Limb (tissue), 2 donors: ENCODE data around the gene FAU.
"Not testable (repeated sequence)": the region's sequence is repeated elsewhere in the genome, so short reads cannot be mapped to it uniquely, and the experiment has no call there.

Experiments
- DNase-seq, 2 donors: peaks; one replicate each; pipeline ENCODE4 v3.0.0-alpha.2; 2016; ENCODE audit errors: extremely low spot score in 2 of 2

FAU gene

DNA sequence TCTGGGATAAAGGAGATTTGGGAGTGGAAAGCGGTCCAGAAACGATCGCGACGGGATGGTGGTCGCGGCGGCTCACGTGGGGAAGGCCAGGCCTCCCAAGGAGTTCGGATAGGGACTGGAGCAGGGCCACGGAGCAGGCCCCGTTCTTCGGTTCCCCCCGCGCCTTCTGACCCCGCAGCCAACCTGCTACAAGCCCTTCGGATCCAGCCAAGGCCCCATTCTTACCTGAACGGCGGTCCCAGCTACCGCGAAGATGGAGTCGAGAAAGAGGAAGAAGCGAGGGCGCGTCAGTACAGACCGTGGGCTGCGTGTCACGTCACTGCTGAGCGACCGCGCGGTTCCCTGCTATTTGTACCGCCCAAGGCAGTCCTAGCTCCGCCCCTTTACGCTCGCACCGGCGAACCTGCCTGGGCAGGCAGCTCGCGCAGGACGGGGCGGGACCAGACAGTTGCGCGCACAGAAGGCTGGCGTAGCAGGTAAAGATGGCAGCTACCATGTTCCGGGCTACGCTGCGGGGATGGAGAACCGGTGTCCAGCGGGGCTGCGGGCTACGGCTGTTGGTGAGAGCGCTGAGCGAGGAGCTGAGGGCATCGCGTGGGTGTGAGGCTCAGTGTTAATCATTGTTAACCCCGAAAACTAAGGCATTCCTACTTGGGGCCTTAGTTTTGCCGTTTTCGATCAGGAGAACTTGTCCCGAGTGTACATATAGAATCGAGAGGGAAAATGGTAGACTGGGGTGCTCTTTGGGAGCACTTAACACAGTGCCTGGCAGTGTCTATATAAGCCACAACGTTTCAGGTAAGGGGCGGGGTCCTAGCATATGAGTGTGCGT is at the start of gene FAU, which contains the start of gene MRPL49:
Gene FAU, minus strand, starts transcription at position 270 of the 832 bp plus-strand sequence. CDS start 321 bp downstream, outside the sequence.
Gene MRPL49, plus strand, starts transcription at position 457 of the 832 bp plus-strand sequence. Its CDS starts 26 bp downstream, at position 483.
- DNase-seq, result peak; percentile 97

DNA sequence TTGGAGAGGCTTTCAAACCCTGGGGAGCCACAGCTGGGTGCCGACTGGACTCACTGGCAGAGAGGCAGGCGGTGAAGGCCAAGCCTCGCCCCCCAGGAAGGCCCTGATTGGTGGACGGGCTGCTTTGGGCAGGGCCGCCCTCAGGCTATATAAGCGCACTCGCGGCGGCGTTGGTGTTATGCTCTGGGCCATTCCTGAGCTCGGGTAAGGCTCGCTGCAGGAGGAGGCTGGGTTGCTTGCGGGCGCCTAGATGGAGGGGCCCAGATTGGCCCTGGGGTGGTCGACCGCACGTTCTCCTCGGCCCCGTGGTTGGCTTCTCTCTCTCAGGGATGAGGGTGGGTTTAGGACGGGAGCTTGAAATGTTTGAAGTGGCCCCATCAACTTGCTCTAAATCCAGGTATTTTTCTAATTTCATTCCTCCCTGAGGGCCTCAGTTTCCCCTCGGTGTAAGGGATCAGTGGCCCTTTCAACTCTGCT is 48.2 kb upstream of the FAU start, which contains the start of gene SPDYC:
Gene SPDYC, plus strand, starts transcription at position 176 of the 477 bp plus-strand sequence. CDS start 1,125 bp downstream, outside the sequence.
- DNase-seq, result no peak

DNA sequence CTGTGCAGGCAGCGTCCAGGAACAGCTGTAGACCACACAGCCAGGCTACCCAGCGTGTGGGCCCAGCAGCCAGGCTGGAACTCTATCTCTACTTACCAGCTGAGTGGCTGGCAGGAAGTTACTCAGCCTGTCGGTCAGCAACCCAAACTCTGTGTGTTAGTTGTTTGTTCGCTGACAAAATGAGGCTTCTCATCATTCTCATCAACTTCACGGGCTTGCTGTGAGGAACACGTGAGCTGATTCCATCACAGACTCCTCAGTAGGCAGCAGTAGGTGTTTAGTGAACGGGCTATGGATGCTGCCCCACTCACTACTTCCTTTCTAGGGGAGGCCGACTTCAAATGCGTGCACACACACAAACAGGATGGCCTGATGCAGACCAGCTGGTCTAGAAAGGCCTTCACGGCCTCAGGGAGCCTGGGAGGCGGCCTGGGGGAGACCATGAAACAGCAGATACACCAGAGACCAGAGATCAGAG is 47.3 kb upstream of the FAU start:
- DNase-seq, result no peak

DNA sequence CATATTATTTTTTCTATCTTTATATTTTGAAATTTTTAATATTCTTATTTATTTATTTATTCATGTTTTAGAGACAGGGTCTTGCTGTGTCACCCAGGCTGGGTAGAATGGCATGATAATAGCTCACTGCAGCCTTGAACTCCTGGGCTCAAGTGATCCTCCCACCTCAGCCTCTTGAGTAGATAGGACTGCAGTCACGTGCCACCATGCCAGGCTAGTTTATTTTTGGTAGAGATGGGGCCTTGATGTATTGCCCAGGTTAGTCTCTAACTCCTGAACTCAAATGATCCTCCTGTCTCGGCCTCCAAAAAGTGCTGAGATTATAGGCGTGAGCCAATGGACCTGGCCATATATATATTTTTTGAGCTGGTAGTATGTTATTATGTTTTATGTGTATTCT is 45.7 kb upstream of the FAU start:
- DNase-seq, result no peak

DNA sequence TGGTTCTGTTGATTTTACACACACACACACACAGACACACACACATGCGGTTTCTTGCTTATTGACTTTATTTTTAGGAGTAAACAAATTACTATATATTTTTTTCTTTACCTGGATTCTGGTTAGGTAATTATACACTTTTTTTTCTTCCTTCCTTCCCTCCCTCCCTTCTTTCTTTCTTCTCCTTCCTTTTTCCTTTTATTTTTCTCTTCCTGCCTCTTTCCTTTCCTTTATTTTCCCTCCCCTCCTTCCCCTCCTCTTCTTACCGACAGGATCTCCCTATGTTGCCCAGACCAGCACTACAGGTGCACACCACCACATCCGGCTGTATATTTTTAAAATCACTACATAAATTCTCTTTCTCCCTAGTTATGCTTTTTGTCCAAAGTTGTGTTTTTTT is 45.0 kb upstream of the FAU start:
- DNase-seq, result no peak

DNA sequence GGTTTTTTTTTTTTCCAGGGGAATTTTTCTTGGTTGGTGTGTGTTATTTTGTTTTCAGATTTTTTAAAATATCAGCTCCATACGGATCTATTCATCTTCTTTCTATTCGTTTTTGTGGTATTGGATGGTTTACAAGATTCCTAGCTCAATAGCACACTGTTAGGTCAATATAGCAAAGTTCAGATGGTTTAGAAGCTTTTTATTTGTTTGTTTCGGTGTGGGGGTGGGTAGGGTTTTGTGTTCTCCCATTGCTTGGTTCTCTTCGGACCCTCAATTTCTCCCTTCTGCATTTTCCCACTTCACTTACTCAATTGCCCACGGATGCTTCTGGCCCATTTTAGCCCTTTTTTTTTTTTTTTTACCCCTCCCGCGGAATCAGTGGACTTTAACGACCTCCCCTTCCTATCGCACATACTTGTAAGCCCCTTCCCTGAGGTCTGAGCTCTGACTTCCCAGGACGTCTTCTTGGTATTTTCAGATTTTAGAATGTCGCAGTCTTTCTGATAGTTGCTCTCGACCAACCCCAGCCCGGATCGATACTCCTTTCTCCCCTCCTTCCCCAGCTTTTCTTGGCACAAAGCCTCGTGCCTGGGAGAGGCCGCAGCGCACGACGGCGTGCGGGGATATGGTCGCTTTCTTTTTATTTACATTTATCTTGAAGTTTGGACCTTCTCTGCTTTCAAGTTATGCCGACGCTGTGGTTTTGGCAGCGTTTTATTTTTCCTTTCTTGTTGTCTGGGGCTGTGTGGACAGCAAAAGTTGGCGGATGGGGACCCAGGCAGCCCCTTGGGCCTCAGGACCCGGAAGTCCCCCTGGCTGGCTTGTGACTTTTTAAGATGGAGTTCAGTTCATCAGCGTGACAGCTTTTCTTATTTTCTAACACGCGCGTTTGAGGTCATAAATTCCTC is 43.7 kb upstream of the FAU start:
- DNase-seq, result no peak

DNA sequence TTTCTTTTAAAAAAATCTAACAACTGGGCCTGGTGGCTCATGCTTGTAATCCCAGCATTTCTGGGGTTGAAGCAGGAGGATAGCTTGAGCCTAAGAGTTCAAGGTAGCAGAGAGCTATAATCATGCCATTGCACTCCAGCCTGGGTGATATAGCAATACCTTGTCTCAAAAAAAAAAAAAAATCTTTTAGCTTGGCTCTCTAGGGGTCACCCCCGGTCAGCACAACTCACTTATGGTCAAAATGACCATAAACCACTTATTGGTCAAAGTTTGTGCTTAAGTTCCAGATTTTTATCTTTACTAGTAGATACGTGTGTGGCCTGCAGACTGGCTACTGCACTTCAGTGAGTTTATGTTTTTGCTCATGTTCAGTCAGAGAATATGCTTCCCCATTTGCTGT is 41.8 kb upstream of the FAU start:
- DNase-seq, result no peak

DNA sequence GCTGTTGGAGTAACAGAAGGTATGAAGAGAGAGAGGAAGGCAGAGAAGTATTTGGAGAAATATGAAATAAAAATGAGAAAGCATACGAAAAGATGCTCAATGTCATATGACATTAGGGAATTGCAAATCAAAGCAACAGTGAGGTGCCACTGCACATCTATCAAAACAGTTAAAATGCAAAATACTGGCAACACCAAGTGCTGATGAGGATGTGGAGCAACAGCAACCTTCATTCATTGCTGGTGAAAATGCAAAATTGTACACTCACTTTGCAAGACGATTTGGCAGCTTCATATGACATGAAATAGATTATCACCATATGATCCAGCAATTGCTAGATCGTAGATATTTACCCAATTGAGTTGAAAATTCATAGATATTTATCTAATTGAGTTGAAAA is 38.7 kb upstream of the FAU start:
- no peak for DNase-seq

DNA sequence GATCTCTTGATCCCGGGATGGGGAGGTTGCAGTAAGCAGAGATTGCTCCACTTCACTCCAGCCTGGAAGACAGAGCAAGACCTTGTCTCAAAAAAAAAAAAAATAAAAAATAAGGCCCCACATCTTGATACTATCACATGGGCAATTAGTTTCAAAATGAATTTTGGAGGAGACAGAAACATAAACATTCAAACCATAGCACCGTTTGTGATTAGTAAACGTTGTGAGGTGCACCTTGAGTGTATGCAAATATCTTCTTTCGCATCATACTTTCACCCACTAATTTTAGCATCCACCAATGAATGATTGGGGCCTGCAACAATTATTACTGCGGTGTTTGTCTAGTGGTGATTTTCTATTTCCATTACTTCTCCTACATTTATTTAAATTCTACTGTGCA is 37.1 kb upstream of the FAU start:
- no peak for DNase-seq

DNA sequence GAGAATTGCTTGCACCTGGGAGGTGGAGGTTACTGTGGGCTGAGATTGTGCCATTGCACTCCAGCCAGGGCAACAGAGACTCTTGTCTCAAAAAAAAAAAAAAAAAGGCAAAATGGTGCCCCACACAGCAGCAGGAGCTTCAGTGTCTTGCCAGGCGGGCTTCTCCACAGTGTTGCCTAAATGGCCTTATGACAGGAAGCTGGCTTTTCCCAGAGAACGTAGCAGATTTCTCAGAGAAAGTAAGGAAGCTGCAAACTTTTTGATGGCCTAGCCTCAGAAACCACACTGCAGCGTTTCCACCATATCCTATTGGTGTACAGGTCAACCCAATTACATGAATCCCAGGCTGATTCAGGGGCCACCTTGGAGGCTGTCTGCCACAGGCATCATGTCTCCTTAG is 35.4 kb upstream of the FAU start:
- no peak for DNase-seq

DNA sequence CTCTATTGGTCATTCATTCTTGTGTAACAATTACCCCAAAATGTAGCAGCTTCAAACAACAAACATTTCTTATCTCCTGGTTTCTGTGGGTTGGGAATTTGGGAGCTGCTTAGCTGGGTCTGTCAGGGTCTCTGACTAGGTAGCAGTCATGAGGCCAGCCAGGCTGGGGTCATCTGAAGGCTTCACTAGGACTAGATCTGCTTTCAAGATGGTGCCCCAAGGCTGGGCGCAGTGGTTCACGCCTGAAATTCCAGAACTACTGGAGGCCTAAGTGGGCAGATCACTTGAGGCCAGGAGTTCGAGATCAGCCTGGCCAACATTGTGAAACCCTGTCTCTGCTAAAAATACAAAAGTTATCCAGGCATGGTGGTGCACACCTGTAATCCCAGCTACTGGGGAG is 35.0 kb upstream of the FAU start:
- no peak for DNase-seq

DNA sequence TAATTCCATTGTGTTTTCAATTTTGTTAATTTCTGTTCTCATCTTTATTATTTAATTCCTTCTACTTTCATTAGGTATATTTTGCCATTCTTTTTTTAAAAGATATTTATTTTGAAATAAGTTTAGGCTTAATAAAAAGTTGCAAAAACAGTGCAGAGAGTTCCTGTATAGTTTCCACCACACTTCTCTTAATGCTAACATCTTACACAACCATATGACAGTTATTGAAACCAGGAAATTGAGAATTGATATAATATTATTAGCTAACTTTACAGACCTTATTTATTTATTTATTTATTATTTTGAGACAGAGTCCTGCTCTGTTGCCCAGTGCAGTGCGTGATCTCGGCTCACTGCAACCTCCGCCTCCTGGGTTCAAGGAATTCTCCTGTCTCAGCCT is 34.3 kb upstream of the FAU start:
- DNase-seq, result no peak

DNA sequence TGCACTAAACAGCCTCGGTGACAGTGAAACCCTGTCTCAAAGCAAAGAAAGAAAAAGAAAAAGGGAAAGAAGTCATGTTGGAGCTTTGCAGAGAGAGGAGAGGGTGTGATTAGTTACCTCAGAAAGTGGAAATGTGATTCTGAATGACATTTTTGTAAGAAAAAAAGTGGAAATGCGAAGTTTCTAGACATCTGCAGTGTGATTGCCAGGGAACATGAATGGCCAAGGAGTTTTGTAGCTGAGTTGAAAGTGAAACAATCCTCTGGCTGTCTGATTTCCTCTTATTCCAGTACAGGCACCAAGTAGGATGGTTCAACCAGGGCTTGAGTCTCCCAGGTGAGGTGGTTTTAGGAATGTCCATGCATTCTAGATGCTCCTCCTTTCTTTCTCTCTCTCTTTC is 30.2 kb upstream of the FAU start:
- no peak for DNase-seq

DNA sequence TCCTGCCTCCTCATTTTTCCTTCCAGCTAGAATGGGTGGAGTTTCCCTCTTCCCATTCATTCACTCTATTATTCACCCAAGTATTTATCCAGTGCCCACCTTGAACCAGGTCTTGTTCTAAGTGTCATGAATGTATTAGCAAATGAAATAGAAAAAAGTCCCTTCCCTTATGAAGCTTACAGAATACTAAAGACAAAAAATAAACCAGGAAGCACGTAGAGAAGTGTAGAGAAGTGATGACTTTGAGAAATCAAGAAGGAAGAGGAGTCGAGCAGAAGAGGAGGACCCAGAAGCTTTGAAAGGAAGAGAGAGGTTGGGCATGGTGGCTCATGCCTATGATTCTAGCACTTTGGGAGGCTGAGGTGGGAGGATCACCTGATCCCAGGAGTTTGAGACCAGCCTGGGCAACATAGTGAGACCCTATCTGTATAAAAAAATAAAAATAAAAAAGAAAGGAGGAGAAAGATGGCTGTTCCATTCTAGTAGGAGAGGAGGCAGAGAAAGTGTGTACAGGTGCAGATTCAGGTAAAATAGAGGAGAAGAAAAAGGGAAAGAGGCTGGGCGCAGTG is 29.5 kb upstream of the FAU start:
- no peak for DNase-seq

DNA sequence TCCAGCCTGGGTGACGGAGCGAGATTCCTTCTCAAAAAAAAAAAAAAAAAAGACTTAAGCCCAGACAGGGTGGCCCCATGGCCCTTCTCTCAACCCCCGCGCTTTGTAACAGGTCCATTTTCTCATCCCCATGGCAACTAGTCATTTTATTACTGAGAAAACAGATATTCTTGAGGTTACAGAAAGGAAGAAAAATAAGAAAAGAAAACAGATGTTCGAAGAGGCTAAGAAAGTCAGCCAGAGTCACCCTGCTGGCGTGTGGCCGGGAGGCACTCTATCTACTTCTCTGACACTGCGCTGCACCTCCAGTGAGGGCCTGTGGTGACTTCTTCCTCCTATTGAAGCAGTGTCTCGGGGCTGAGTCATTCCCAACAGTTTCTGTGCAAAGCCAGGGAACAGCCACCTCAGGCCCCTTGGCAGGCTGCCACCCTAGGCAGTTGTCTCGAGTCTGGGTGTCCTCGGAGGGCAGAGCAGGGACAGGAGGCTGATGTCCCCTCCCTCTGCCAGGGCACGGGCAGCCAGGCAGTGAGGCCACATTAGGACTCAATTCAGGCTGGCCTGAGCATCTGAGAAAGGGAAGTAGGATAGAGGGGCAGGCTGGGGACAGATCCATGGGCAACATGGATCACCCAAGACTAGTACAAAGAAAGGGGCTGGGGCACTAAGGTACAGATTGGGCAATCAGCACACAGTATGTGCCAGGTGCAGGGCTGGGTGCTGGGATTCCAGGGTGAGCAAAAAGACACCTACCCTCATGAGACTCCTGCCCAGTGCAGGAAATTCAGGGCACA is 28.8 kb upstream of the FAU start:
- DNase-seq, result peak; percentile 57 to 66

DNA sequence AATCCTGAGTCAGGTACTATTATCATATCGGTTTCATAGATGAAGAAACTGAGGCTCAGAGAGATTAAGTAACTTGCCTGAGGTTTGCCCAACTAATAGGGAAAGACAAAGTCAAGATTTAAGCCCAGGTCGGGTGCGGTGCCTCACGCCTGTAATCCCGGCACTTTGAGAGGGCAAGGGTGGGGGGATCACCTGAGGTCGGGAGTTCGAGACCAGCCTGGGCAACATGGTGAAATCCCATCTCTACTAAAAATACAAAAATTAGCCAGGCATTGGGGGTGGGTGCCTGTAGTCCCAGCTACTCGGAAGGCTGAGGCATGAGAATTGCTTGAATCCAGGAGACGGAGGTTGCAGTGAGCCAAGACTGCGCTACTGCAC is 28.2 kb upstream of the FAU start:
- DNase-seq, result not testable (repeated sequence)

DNA sequence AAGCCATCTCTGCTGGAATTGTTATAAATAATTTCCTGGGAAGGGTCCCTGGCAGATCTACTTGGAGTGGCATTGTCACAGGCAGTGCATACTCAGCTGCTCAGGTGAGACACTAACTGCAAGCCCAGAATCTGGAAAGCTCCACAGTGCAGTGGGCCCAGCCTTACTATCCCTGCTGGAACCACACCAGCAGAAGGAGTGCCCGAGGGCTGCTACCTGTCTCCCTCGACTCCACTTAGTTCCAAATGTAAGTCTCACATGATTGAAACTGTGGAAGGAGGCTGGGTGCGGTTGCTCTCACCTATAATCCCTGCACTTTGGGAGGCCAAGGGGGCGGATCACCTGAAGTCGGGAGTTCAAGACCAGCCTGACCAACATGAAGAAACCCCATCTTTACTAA is 26.7 kb upstream of the FAU start:
- no peak for DNase-seq

DNA sequence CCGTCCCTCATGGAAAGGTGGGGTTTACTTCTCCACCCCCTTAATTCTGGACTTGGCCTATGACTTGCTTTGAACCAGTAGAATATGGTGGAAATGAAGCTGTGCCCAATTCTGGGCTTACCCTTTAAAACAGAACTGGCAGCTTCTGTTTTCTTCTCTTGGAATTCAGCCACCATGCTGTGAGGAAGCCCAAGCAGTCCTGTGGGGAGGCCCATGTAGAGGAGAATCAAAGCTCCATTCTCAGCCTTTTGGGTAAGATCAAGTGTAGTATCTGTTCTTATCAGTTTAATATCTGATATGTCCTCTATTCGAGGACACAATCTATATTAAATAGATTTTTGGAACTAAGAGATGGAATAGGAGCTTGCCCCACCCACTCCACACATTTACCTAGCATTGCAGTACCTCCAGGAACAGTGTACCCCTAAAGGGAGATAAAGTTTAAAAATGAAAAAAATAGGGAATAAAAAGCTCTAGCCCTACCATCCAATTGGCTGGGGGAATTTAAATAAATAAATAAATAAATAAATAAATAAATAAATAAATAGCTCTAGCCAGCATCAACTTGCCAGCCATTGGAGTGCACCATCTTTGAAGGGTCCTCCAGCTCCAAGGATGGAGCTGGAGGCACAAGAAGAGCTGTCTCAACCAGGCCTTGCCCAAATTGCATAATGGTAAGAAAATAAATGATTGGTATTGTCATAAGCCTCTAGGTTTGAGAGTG is 25.6 kb upstream of the FAU start:
- DNase-seq, result no peak

DNA sequence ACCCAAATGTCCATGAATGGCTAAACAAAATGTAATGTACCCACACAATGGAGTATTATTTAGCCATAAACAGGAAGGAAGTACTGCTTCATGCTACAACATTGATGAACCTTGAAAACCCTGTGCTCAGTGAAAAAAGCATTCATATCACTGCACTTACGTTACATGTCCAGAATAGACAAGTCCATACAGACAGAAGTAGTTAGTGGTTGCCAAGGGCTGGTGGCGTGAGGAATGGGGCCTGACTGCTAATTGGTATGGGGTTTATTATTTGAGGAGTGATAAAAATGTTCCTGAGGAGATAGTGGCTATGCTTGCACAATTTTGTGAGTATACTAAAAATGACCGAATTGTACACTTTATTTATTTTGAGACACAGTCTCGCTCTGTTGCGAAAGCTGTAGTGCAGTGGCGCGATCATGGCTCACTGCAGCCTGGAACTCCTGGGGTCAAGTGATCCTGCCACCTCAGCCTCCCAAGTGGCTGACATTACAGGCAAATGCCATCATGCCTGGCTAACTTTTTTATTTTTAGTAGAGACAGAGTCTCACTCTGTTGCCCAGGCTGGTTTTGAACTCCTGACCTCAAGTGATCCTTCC is 20.1 kb upstream of the FAU start:
- DNase-seq, result no peak
